Raji (cell line): ENCODE results near the gene GHRH.

Experiments
- POLR2A ChIP-seq: IDR thresholded peaks from 2 replicates; pipeline ENCODE4 v1.6.1; 2011; ENCODE audit warnings: low read depth, low read length, control low read depth; ENCODE audit not compliant: insufficient read depth

The GHRH gene

GRCh38 chr20:37238935-37239451 is 22.6 kb downstream of the GHRH start:
- no peak for TF ChIP-seq POLR2A

GRCh38 chr20:37238426-37238825 is 23.2 kb downstream of the GHRH start:
- no peak for TF ChIP-seq POLR2A

- TF ChIP-seq POLR2A = no peak
These were observed 24.0 kb downstream of the GHRH start for GRCh38 chr20:37237656-37238055.

GRCh38 chr20:37236462-37236861 is 25.2 kb downstream of the GHRH start:
- no peak for TF ChIP-seq POLR2A

GRCh38 chr20:37235065-37235464 is 26.5 kb downstream of the GHRH start:
- TF ChIP-seq POLR2A = no peak

GRCh38 chr20:37234254-37234581 is 27.4 kb downstream of the GHRH start:
- TF ChIP-seq POLR2A = no peak

GRCh38 chr20:37233548-37234253 is 27.9 kb downstream of the GHRH start:
- TF ChIP-seq POLR2A = no peak

GRCh38 chr20:37231947-37232630 is 29.5 kb downstream of the GHRH start:
- no peak for TF ChIP-seq POLR2A

GRCh38 chr20:37230200-37230599 is 31.4 kb downstream of the GHRH start:
- TF ChIP-seq POLR2A = no peak

GRCh38 chr20:37229357-37229756 is 32.3 kb downstream of the GHRH start:
- TF ChIP-seq POLR2A = no peak

GRCh38 chr20:37228656-37229055 is 33.0 kb downstream of the GHRH start:
- no peak for TF ChIP-seq POLR2A

GRCh38 chr20:37228082-37228481 is 33.5 kb downstream of the GHRH start:
- no peak for TF ChIP-seq POLR2A

- no peak for TF ChIP-seq POLR2A
These were observed 34.7 kb downstream of the GHRH start for GRCh38 chr20:37226889-37227288.

GRCh38 chr20:37225146-37225545 is 36.5 kb downstream of the GHRH start:
- no peak for TF ChIP-seq POLR2A

- no peak for TF ChIP-seq POLR2A
These were observed 38.6 kb downstream of the GHRH start for GRCh38 chr20:37223053-37223452.

- no peak for TF ChIP-seq POLR2A
These were observed 39.5 kb downstream of the GHRH start for GRCh38 chr20:37222086-37222485.
